ENCODE measurements around the gene KCNQ1. TPM values are rescaled to one million over a fixed set of nuclear protein-coding genes. Genes with fewer than 3 reads are reported as not detected.
A peak's percentile ranks its signal among the peaks of the same experiment; 100 is the strongest.

The KCNQ1 gene
- total and polyA plus RNA-seq, 9 donors: 1.4 to 17.2 (median 3.8) TPM

DNA sequence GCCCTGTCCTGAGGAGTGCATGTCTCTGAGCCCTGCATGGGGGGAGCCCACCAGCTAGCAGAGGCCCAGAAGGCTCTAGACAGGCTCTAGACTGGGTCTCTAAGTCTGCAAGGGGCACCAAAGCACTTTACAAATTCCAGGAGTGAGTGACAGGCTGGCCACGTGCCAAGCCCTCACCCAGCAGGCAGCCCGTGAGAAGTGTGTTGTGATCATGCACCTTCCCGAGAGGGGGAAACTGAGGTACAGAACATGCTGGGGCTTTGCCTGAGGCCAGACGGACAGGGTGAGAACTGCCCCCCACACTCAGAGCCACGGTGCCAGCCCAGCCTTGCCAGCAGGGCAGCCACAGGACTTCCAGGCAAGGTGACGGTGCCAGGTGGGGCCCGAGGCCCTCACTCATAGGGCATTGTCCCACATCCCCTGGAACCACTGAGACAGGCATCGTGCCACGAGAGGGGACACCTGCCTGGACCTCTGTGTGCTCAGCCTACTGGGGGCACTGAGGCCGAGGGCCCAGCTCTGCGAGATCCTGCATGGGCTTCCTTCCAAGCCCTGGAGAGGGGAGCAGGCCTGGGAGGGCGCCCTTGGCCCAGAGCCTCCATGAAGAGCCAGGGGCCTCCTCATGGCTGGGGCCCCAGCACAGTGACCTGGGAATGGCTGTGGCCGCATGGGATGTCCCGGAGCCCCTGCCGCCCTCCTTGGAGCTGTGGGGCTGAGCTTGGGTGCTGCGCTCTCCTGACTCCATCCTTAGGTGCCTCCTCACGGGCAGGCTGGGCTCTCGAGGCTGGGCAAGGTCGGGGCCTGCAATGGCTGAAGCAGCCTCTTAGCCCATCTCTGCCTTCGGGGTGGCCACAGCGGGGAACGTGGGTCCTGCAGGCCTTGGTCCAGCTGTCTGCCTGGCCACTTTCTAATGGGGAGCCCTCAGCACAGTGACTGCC lies 133.5 kb downstream of the KCNQ1 start:
- Histone ChIP-seq H3K27me3 (no peaks in the 10 kb centered on the region), H3K4me3 (no peak overlapping the region), H3K27ac (no peak overlapping the region), H3K36me3 (no peaks in the 10 kb centered on the region), H3K4me1 (ENCODE audit: insufficient read depth) (peaks cover 1% of the 10 kb centered on the region), H3K9me3 (no peaks in the 10 kb centered on the region)
- intact Hi-C loops (cut with DNase I): no loop called here
- DNase-seq: peak; percentile 7 to 29 (median 15)
- no peak for TF ChIP-seq EP300 (IDR thresholded peaks at IDR 0.05)
- TF ChIP-seq, protein P1, sequence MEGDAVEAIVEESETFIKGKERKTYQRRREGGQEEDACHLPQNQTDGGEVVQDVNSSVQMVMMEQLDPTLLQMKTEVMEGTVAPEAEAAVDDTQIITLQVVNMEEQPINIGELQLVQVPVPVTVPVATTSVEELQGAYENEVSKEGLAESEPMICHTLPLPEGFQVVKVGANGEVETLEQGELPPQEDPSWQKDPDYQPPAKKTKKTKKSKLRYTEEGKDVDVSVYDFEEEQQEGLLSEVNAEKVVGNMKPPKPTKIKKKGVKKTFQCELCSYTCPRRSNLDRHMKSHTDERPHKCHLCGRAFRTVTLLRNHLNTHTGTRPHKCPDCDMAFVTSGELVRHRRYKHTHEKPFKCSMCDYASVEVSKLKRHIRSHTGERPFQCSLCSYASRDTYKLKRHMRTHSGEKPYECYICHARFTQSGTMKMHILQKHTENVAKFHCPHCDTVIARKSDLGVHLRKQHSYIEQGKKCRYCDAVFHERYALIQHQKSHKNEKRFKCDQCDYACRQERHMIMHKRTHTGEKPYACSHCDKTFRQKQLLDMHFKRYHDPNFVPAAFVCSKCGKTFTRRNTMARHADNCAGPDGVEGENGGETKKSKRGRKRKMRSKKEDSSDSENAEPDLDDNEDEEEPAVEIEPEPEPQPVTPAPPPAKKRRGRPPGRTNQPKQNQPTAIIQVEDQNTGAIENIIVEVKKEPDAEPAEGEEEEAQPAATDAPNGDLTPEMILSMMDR (IDR thresholded peaks at IDR 0.05): no peak
- no peak for TF ChIP-seq POLR2A (IDR thresholded peaks at IDR 0.05)
- WGBS, 3 donors: 89 to 94% (median 91%) methylated on average over 18 to 22 of the region's 22 CpGs

DNA sequence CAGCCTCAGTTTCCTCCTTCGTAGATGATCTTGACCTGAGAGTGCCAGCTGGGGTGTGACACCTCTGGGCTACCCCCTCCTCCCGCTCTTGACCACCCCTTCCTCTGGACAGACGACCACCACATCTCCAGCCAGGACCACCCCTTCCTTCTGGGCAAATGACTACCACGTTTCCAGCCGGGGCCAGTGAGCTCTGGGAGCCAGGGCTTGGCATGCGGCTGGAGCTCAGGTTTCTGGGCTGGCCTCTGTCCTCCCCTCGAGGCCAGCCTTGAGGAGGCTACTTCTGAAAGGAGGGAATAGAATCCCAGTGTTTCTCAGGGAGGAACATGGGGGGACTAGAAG lies 134.1 kb downstream of the KCNQ1 start:
- Histone ChIP-seq H3K4me1 (ENCODE audit: insufficient read depth) (peaks cover 1% of the 10 kb centered on the region), H3K27me3 (no peaks in the 10 kb centered on the region), H3K27ac (no peak overlapping the region), H3K9me3 (no peaks in the 10 kb centered on the region), H3K36me3 (no peaks in the 10 kb centered on the region), H3K4me3 (no peak overlapping the region)
- intact Hi-C loops (cut with DNase I): no loop called here
- WGBS, 3 donors: 88 to 90% (median 88%) methylated on average over 7 of the region's 7 CpGs
- TF ChIP-seq, protein P1 (IDR thresholded peaks at IDR 0.05): no peak
- TF ChIP-seq EP300 (IDR thresholded peaks at IDR 0.05): no peak
- no peak for TF ChIP-seq POLR2A (IDR thresholded peaks at IDR 0.05)
- peak in 2 of 5 donors; percentile 3 to 13 for DNase-seq

DNA sequence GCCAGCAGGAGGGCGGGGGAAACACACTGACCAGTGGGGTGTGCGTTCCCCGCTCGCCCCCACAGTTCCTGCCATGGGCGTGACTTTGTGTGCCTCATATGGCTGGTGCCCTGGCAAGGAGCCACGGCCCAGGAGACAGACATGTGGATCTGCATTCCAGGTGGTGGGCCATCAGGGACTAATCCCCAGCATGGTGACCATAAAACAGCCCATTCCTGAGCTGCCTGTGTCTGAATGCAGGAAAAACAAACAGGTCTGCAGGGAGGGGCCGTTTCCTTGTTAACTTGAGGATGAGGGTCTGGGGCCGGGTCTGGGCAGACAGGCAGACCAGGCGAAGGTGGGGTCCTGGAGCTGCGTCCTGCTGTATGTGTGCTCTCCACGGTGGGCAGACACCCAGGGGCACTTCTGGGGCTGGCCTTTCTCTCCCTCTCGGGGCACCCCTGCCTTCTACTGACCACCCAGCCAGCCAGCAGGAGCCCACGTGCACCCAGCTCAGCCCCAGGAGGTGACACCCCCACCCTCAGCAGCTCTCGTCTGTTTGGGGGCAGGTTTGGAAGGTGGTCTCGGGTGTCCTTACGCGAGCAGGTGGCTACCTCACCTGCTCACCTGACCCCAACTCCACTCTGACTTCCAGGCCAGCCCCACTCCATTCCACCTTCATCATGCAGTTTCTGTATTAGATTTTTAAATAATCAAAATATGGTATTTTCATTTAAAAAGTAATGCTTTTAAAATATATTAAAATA lies 134.7 kb downstream of the KCNQ1 start:
- peaks cover 1% of the 10 kb centered on the region for H3K4me1 ChIP-seq (ENCODE audit: insufficient read depth)
- DNase-seq: peak; percentile 10 to 38 (median 17)
- intact Hi-C loops (cut with DNase I): no loop called here

DNA sequence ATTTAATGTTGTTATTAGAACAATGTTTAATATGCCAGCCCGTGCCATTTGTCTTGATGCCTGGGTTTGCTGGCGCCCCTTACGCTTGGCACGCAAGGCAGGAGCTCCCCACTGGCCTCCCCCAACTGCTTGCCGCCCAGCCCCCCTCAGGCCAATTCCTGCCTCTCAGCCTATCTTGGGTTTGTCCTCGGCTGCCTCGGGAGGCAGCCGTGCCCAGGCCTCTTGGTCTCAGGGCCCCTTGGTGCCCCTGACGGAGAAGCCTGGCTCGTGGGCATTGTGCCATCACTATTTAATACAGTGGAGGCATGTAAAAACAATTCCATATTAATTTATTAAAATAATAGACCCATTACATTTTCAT lies 135.2 kb downstream of the KCNQ1 start:
- no peak overlapping the region for H3K27ac ChIP-seq
- H3K9me3 ChIP-seq: no peaks in the 10 kb centered on the region
- peak; percentile 15 to 35 (median 23) for DNase-seq
- TF ChIP-seq EP300 (IDR thresholded peaks at IDR 0.05): no peak
- TF ChIP-seq POLR2A (IDR thresholded peaks at IDR 0.05): no peak
- TF ChIP-seq, protein P1 (IDR thresholded peaks at IDR 0.05): no peak
- no peaks in the 10 kb centered on the region for H3K27me3 ChIP-seq
- peaks cover 1% of the 10 kb centered on the region for H3K4me1 ChIP-seq (ENCODE audit: insufficient read depth)
- intact Hi-C loops (cut with DNase I): no loop called here
- H3K36me3 ChIP-seq: no peaks in the 10 kb centered on the region
- H3K4me3 ChIP-seq: no peak overlapping the region
- WGBS, 3 donors: 40 to 57% (median 47%) methylated on average over 10 of the region's 10 CpGs

More for the DNA sequence above, 134.7 kb downstream of the KCNQ1 start:
- TF ChIP-seq, protein P1 (IDR thresholded peaks at IDR 0.05): no peak
- no peak for TF ChIP-seq EP300 (IDR thresholded peaks at IDR 0.05)
- TF ChIP-seq POLR2A (IDR thresholded peaks at IDR 0.05): no peak
- Histone ChIP-seq H3K9me3 (no peaks in the 10 kb centered on the region), H3K4me3 (no peak overlapping the region), H3K27me3 (no peaks in the 10 kb centered on the region), H3K27ac (no peak overlapping the region), H3K36me3 (no peaks in the 10 kb centered on the region)
- 78 to 81% (median 78%) methylated on average over 17 of the region's 17 CpGs for WGBS, 3 donors
